ENCODE data around the gene HIVEP3.

Gene HIVEP3

DNA sequence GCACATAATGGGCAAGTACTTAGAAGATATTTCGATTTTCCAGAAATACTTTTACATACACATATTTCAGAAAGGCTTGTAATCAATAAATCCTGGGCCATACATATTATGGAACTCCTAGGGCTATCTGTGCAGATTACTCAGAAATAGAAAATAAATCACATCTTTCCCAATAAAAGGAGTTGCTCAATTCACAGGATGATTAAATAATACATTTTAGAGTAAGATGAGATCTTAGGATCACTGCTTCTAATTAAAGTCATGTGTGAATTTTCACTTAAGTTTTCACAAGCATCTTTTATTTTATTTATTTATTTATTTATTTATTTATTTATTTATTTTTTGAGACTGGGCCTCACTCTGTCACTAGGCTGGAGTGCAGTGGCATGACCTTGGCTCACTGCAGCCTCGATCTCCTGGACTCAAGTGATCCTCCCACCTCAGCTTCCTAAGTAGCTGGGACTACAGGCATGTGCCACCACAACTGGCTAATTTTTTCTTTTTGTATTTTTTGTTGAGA is 144.2 kb downstream of the HIVEP3 start:
- H3K4me3 Mint-ChIP-seq = no peak overlapping the region
- intact Hi-C loops (cut with micrococcal nuclease) = no loop called here
- H3K9me3 Mint-ChIP-seq = no peaks in the 10 kb centered on the region
- H3K36me3 Mint-ChIP-seq (ENCODE audit: low read depth) = no peaks in the 10 kb centered on the region
- no peak overlapping the region for H3K27ac Mint-ChIP-seq
- peaks cover 43% of the 10 kb centered on the region for H3K4me1 Mint-ChIP-seq (ENCODE audit: low read depth)
- peaks cover 6% of the 10 kb centered on the region for H3K27me3 Mint-ChIP-seq

DNA sequence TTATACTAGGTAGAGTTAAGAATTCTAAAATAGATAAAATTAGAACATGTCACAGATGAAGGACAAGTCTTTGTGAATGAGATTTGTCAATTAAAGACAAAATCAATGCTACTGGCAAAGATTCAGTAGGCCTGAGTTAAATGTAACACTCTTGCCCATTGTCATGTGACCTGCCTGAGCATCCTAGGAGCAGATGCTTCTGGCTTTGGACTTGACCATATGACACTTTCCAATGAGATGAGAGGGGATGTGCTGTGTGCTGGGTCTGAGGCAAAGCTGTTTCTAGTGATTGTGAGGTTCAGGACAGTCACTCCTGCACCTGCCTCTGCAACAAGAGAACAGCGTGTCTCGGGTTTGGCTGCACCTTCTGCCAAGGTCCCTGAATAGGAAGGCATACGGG is 144.9 kb downstream of the HIVEP3 start:
- no peaks in the 10 kb centered on the region for H3K36me3 Mint-ChIP-seq (ENCODE audit: low read depth)
- intact Hi-C loops (cut with micrococcal nuclease) = no loop called here

DNA sequence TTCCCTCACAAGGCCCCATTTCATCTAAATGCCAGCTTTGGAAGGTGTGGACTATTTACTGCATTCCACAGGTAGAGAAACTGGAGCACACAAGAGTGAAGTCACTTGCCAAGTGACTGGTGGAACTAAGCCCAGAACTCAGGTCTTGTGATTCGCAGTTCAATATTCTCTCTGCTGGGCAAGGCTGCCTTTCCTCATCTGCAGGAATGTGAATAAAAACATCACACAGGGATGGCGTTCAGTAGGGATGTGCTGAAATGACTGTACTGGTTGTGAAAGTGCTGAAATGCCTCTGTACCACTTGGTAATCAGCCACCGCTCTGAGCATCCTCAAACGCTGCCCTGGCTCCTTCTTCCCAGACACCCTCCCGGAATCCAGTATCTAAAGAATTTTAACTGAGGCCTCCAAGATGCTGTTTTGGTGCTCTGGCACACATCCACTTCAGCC is 145.6 kb downstream of the HIVEP3 start:
- H3K27me3 Mint-ChIP-seq = peaks cover 4% of the 10 kb centered on the region
- H3K4me3 Mint-ChIP-seq = no peak overlapping the region
- H3K4me1 Mint-ChIP-seq (ENCODE audit: low read depth) = peaks cover 56% of the 10 kb centered on the region
- H3K9me3 Mint-ChIP-seq = no peaks in the 10 kb centered on the region
- no peaks in the 10 kb centered on the region for H3K36me3 Mint-ChIP-seq (ENCODE audit: low read depth)
- no peak overlapping the region for H3K27ac Mint-ChIP-seq
- intact Hi-C loops (cut with micrococcal nuclease) = no loop called here

More for the DNA sequence above, 144.9 kb downstream of the HIVEP3 start:
- H3K27ac Mint-ChIP-seq = no peak overlapping the region
- H3K27me3 Mint-ChIP-seq = peaks cover 4% of the 10 kb centered on the region
- H3K4me1 Mint-ChIP-seq (ENCODE audit: low read depth) = peaks cover 49% of the 10 kb centered on the region
- no peaks in the 10 kb centered on the region for H3K9me3 Mint-ChIP-seq
- no peak overlapping the region for H3K4me3 Mint-ChIP-seq

DNA sequence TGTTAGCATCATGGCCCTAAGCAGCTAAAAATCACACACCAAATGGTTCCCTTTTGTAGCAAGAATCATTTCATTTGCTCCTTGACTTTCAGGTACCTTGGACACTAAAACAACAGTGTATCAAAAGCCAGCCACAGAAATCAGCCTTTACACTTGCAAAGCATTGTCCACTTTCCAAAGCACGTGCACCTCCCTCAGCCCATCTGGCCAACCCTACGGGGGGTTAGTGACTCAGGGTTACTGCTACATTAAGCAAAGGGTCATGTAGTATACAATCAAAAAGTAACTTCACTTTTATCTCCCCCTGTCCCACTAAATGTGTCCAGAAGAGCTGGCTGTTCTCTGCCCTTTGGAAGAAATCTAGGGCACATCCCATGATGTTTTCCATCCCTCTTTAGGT is 149.7 kb downstream of the HIVEP3 start:
- H3K4me3 Mint-ChIP-seq = peak overlapping the region; percentile 13
- no peaks in the 10 kb centered on the region for H3K9me3 Mint-ChIP-seq
- peaks cover 4% of the 10 kb centered on the region for H3K27me3 Mint-ChIP-seq

DNA sequence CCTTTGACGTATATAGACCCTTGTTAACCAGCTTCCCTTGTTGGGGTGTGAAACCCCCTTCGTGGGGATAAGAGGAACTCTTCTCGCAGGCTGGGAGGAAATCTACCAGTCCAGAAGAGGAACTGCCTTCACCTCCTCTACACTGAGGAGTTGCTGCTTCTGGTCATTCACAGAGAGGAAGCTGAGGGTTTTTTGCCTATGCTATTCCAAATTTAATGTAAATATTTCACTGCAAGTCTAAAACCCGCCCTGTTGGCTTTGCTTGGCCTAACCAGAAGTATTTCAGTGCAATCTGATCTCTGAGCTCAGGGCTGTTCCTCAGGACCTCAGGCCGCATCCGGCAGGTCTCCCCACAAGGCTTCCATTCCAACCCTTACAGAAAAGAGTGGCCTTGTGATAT is 150.1 kb downstream of the HIVEP3 start:
- H3K27ac Mint-ChIP-seq = peak overlapping the region; percentile 80
- H3K9me3 Mint-ChIP-seq = no peaks in the 10 kb centered on the region
- peaks cover 85% of the 10 kb centered on the region for H3K4me1 Mint-ChIP-seq (ENCODE audit: low read depth)
- intact Hi-C loops (cut with micrococcal nuclease) = loop anchor here (5.0 kb wide), 2 partner anchors 41 to 106 kb away; no protein-coding TSS in a partner anchor
- H3K4me3 Mint-ChIP-seq = no peak overlapping the region
- no peaks in the 10 kb centered on the region for H3K36me3 Mint-ChIP-seq (ENCODE audit: low read depth)
- H3K27me3 Mint-ChIP-seq = peaks cover 7% of the 10 kb centered on the region

More for the DNA sequence above, 149.7 kb downstream of the HIVEP3 start:
- Mint-ChIP-seq H3K27ac (peak overlapping the region; percentile 80), H3K36me3 (ENCODE audit: low read depth) (no peaks in the 10 kb centered on the region), H3K4me1 (ENCODE audit: low read depth) (peaks cover 80% of the 10 kb centered on the region)
- intact Hi-C loops (cut with micrococcal nuclease) = loop anchor here (5.0 kb wide), 2 partner anchors 42 to 107 kb away; no protein-coding TSS in a partner anchor

DNA sequence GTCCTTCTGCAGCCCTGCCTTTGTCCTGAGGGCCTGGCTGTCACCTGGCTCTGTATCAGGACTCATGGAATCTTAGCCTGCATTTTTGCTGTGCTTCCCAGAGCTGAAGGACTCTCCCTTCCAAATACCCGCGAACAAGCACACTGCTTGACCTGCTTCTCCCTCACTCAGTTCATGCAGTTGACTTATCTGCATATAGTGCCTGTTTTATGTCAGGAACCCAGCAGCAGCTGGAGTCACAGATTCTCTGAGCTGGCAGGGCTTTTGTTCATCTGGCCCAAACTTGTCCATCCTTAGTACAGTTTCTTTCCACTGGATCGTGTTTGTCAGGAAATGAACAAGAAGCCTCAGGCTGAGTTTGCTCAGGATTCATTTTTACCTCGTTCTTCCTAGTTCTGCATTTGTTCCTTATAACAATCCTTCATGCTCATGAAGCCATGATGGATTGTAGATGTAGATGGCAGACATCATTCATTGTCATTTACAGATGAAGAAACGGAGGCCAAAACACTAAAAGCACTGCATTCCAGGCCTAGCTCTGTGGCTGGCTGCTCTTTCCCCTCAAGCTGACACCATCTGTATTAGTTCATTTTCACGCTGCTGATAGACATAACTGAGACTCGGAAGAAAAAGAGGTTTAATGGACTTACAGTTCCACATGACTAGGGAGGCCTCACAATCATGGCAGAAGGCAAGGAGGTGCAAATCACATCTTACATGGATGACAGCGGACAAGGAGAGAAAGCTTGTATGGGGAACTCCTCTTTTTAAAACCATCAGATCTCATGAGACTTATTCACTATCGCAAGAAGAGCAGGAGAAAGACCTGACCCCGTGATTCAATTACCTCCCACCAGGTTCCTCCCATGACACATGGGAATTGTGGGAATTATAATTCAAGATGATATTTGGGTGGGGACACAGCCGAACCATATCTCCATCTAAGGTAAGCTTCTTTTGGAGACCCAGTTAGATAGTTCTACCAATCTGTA is 150.9 kb downstream of the HIVEP3 start:
- Mint-ChIP-seq H3K27me3 (peaks cover 11% of the 10 kb centered on the region), H3K9me3 (no peaks in the 10 kb centered on the region), H3K4me1 (ENCODE audit: low read depth) (peaks cover 93% of the 10 kb centered on the region), H3K4me3 (no peak overlapping the region), H3K36me3 (ENCODE audit: low read depth) (no peaks in the 10 kb centered on the region), H3K27ac (peak overlapping the region; percentile 80)
- intact Hi-C loops (cut with micrococcal nuclease) = loop anchor here (5.0 kb wide), 2 partner anchors 41 to 106 kb away; no protein-coding TSS in a partner anchor

DNA sequence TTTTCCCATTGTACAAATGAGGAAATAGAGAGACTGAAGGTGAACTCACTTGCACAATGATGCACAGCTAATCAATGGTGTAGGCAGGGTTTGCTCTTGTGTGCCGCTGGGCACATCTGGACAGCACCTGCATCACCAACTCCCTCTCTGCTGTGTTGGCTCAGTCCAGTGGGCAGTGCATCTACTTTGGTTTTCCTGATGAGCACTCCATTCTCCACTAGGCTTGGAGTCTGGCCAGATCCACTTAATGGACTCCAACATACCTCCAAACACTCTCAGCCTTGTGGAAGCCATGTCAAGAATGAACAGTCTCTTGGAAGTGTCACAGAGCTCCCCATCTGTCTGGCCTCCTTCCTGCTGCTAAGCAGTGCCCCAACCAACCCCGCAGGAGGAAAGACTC is 152.2 kb downstream of the HIVEP3 start:
- intact Hi-C loops (cut with micrococcal nuclease) = loop anchor here (5.0 kb wide), 2 partner anchors 39 to 104 kb away; no protein-coding TSS in a partner anchor
- Mint-ChIP-seq H3K9me3 (peaks cover 7% of the 10 kb centered on the region), H3K4me3 (no peak overlapping the region), H3K27me3 (peaks cover 7% of the 10 kb centered on the region), H3K36me3 (ENCODE audit: low read depth) (no peaks in the 10 kb centered on the region), H3K27ac (peak overlapping the region; percentile 26), H3K4me1 (ENCODE audit: low read depth) (peaks cover 86% of the 10 kb centered on the region)

DNA sequence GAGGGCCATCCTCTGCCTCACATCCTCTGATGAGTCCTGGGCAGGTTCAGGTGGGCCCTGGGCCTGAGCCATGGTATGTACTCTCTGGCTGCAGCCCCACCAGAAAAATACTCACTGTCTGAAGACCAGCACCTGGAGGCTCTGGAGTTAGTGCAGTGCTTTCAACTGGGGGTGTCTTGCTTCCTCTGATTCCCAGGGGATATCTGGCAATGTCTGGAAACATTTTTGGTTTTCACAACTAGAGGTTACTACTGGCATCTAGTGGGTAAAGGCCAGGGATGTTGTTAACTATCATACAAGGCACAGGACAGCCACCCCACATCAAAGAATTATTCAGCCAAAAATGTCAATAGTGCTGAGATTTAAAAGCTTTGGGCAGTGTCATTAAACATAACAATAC is 152.7 kb downstream of the HIVEP3 start:
- H3K4me1 Mint-ChIP-seq (ENCODE audit: low read depth) = peaks cover 82% of the 10 kb centered on the region
- H3K4me3 Mint-ChIP-seq = no peak overlapping the region
- H3K27ac Mint-ChIP-seq = peak overlapping the region; percentile 88
- intact Hi-C loops (cut with micrococcal nuclease) = loop anchor here (5.0 kb wide), 2 partner anchors 39 to 104 kb away; no protein-coding TSS in a partner anchor
- H3K27me3 Mint-ChIP-seq = peaks cover 7% of the 10 kb centered on the region
- H3K36me3 Mint-ChIP-seq (ENCODE audit: low read depth) = no peaks in the 10 kb centered on the region
- peaks cover 7% of the 10 kb centered on the region for H3K9me3 Mint-ChIP-seq

DNA sequence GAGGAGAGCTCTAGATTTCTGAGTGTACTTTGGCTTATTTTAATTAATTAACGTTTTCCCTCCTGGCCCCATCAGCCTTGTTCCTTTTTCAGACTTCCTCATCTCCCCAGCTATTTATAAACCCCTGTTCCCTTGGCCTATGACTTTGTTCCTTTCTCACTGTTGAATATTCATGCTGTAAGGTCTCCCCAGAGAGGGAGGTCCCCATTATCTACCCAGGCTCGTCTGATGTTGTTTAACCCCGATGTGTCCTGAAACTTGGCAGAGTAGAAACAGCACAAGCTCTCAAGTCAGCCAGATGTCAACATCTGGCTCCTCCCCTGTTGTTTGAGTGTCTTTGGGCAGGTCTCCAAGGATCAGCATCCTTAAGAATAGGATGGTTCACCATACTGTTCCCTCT is 153.6 kb downstream of the HIVEP3 start:
- peaks cover 79% of the 10 kb centered on the region for H3K4me1 Mint-ChIP-seq (ENCODE audit: low read depth)
- peak overlapping the region; percentile 88 for H3K27ac Mint-ChIP-seq
- peak overlapping the region; percentile 58 for H3K4me3 Mint-ChIP-seq
- peaks cover 7% of the 10 kb centered on the region for H3K27me3 Mint-ChIP-seq
- H3K9me3 Mint-ChIP-seq = peaks cover 7% of the 10 kb centered on the region
- no peaks in the 10 kb centered on the region for H3K36me3 Mint-ChIP-seq (ENCODE audit: low read depth)
- intact Hi-C loops (cut with micrococcal nuclease) = loop anchor here (5.0 kb wide), 2 partner anchors 38 to 103 kb away; no protein-coding TSS in a partner anchor

DNA sequence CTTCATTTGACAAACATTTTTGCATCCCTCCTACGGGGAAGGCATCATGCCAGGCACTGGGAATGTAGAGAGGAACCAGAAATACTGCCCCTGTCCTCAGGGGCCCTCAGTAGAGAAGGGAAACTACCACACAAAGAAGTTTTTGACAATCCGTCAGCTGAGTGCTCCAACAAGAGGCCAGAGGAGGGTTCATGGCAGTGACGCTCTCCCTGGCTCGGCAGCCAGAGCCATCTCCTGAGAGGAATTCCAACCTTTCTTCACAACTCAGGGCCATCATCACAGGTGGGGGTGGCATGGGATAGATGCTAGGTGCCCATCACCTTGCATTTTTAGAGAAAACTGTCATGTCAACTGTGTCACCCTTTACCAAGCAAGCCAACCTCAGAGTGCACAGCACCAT is 154.1 kb downstream of the HIVEP3 start:
- H3K4me3 Mint-ChIP-seq = peak overlapping the region; percentile 58
- H3K27me3 Mint-ChIP-seq = peaks cover 7% of the 10 kb centered on the region
- H3K9me3 Mint-ChIP-seq = peaks cover 7% of the 10 kb centered on the region
- peaks cover 82% of the 10 kb centered on the region for H3K4me1 Mint-ChIP-seq (ENCODE audit: low read depth)
- peak overlapping the region; percentile 88 for H3K27ac Mint-ChIP-seq
- intact Hi-C loops (cut with micrococcal nuclease) = loop anchor here (5.0 kb wide), 2 partner anchors 37 to 102 kb away; no protein-coding TSS in a partner anchor
- H3K36me3 Mint-ChIP-seq (ENCODE audit: low read depth) = no peaks in the 10 kb centered on the region

DNA sequence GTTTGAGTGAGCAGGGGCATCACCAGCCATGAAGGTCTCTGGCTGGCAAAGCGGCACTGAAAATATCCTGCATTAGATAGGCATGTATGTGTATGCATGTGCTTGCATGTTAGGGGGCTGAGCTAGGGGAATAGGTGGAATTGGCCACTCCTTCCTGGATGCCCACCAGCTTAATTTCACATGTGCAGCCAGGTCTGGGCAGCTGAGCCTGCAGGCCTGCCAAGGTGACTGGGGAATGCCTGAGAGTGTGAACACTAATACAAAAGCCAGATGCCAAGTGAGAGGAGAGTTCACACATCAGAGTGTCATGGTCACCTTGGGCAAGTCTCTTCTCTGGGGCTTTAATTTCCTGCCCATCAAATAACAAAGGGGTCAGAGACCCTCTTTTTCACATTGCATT is 155.9 kb downstream of the HIVEP3 start:
- H3K9me3 Mint-ChIP-seq = peaks cover 7% of the 10 kb centered on the region
- H3K4me1 Mint-ChIP-seq (ENCODE audit: low read depth) = peaks cover 72% of the 10 kb centered on the region
- intact Hi-C loops (cut with micrococcal nuclease) = no loop called here
- no peak overlapping the region for H3K27ac Mint-ChIP-seq
- H3K36me3 Mint-ChIP-seq (ENCODE audit: low read depth) = no peaks in the 10 kb centered on the region
- H3K4me3 Mint-ChIP-seq = no peak overlapping the region
- H3K27me3 Mint-ChIP-seq = peaks cover 7% of the 10 kb centered on the region

DNA sequence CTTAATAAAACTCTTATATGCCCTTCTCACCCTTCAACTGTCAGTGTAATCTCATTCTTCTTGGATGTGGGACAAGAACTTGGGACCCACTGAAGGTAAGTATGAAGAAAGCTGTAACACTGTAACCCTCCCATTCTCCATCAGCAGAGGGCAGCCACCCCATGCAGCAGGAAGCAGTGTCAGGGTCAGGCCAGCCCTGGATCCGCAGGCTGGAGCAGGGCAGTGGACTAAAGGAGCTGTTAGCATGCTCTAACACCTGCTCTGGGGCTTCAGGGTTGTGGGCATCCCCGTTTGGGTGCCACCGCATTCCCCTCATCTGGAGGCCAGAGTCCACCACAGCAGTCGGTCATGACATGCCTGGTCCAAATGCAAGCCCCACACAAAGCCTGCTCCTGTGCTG is 156.5 kb downstream of the HIVEP3 start:
- Mint-ChIP-seq H3K27ac (peak overlapping the region; percentile 41), H3K36me3 (ENCODE audit: low read depth) (no peaks in the 10 kb centered on the region), H3K27me3 (peaks cover 7% of the 10 kb centered on the region), H3K4me3 (no peak overlapping the region), H3K9me3 (peaks cover 7% of the 10 kb centered on the region), H3K4me1 (ENCODE audit: low read depth) (peaks cover 66% of the 10 kb centered on the region)
- intact Hi-C loops (cut with micrococcal nuclease) = no loop called here

DNA sequence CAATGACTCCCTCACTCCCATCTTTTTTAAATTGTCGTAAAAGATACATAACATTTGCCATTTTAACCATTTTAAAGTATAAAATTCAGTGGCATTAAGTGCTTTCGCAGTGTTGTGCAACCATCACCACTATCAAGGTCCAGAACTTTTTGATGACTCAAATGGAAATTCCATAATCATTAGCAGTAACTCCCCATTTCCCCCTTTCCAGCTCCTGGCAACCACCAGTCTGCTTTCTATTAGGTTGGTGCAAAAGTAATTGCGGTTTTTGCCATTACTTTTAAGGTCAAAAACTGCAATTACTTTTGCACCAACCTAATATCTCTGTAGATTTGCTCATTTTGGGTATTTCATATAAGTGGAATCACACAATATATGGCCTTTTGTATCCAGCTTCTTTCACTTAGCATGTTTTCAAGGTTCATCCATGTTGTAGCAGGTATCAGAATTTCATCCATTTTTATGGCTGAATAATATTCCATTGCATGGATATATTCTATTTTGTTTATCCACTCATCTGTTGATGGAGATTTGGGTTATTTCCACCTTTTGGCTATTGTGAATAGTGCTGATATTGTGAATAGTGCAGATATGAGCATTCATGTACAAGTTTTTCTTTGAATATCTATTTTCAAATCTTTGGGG is 159.7 kb downstream of the HIVEP3 start:
- Mint-ChIP-seq H3K27me3 (peaks cover 11% of the 10 kb centered on the region), H3K36me3 (ENCODE audit: low read depth) (no peaks in the 10 kb centered on the region), H3K4me3 (no peak overlapping the region), H3K9me3 (peaks cover 7% of the 10 kb centered on the region), H3K27ac (no peak overlapping the region), H3K4me1 (ENCODE audit: low read depth) (peaks cover 40% of the 10 kb centered on the region)
- intact Hi-C loops (cut with micrococcal nuclease) = no loop called here
